B cell (primary cell): Measurements from ENCODE around the gene TGFBR3L. TPM values are rescaled to one million over a fixed set of nuclear protein-coding genes. Genes with fewer than 3 reads are reported as not detected.
A peak's percentile ranks its signal among the peaks of the same experiment; 100 is the strongest.

Source experiments
- ATAC-seq: fragments of 200-7000 bp; cut with Tn5 transposase; one replicate; pipeline ENCODE4 v1.10.0; 2021; ENCODE audit warnings: low read depth, mild to moderate bottlenecking, moderate number of reproducible peaks, moderate library complexity
- CTCF ChIA-PET: fragments of 350-600 bp; sonication (Branson Sonifier 250); formaldehyde crosslinking; loops from one replicate; lab custom pipeline; 2021; ENCODE audit warnings: antibody characterized with exemption, inconsistent platforms; lab: Charles Lee
- POLR2A ChIA-PET: fragments of 350-600 bp; sonication (Branson Sonifier 250); formaldehyde crosslinking; loops from one replicate; lab custom pipeline; 2021; ENCODE audit warnings: antibody characterized with exemption; lab: Charles Lee
- DNase-seq: peaks from one replicate; pipeline ENCODE4 v3.0.0; 2013
- H2AFZ ChIP-seq: 2 replicates; pipeline ENCODE4 v1.6.1; 2012; ENCODE audit warnings: mild to moderate bottlenecking, low read depth, low read length; ENCODE audit not compliant: insufficient read depth, poor library complexity, severe bottlenecking
- H3K27ac ChIP-seq, 2 donors: 1 replicate in 1 of 2; 2 replicates in 1 of 2; pipeline ENCODE4 v1.5.1; 2012 to 2013; ENCODE audit warnings: low read length in 2 of 2, mild to moderate bottlenecking in 2 of 2, moderate library complexity in 1 of 2
- H3K27me3 ChIP-seq, 4 experiments: fragments of 200-600 bp in 1 of 4; sonication (generic) in 1 of 4; replicated peaks in 1 of 4; 1 replicate in 2 of 4; 2 replicates in 2 of 4; pipeline versions ENCODE4 v1.6.1 to v1.7.0; 2013 to 2016; ENCODE audit warnings: low read length in 3 of 4, mild to moderate bottlenecking in 2 of 4, mixed read lengths in 1 of 4, moderate library complexity in 1 of 4; ENCODE audit not compliant: insufficient read depth in 4 of 4, control insufficient read depth in 3 of 4; ENCODE audit errors: control extremely low read depth in 1 of 4
- H3K36me3 ChIP-seq, 2 experiments: replicated peaks in 1 of 2; 1 replicate in 1 of 2; 2 replicates in 1 of 2; pipeline versions ENCODE4 v1.6.1 to v1.7.1; 2013; ENCODE audit warnings: low read length in 1 of 2; ENCODE audit not compliant: insufficient read depth in 2 of 2, control insufficient read depth in 1 of 2; ENCODE audit errors: control extremely low read depth in 1 of 2, extremely low read depth in 1 of 2
- H3K4me1 ChIP-seq, 2 donors: fragments of 200-600 bp in 1 of 2; sonication (generic) in 1 of 2; 1 replicate in 1 of 2; 2 replicates in 1 of 2; pipeline versions ENCODE4 v1.5.1 to v1.6.1; 2013 to 2017; ENCODE audit warnings: low read length in 2 of 2; ENCODE audit not compliant: control insufficient read depth in 2 of 2, insufficient read depth in 2 of 2
- H3K4me2 ChIP-seq: replicated peaks from 2 replicates; pipeline ENCODE3; 2012; ENCODE audit warnings: mild to moderate bottlenecking, low read depth, low read length; ENCODE audit not compliant: poor library complexity, severe bottlenecking
- H3K4me3 ChIP-seq, 5 experiments: fragments of 200-600 bp in 1 of 5; sonication (generic) in 1 of 5; 1 replicate in 3 of 5; 2 replicates in 2 of 5; pipeline versions ENCODE4 v1.5.1 to v1.7.0; 2011 to 2016; ENCODE audit warnings: low read length in 4 of 5, mild to moderate bottlenecking in 4 of 5, low read depth in 2 of 5, control low read depth in 1 of 5, moderate library complexity in 1 of 5; ENCODE audit not compliant: insufficient read depth in 1 of 5; ENCODE audit errors: control extremely low read depth in 1 of 5, extremely low read depth in 1 of 5
- H3K79me2 ChIP-seq: fragments of 200-600 bp; sonication (generic); one replicate; pipeline ENCODE4 v1.6.0; 2016; ENCODE audit warnings: low read length; ENCODE audit not compliant: control insufficient read depth, insufficient read depth
- H3K9ac ChIP-seq: fragments of 200-600 bp; sonication (generic); 2 replicates; pipeline ENCODE4 v1.6.1; 2017; ENCODE audit warnings: mild to moderate bottlenecking, low read length, moderate library complexity
- H3K9me3 ChIP-seq, 3 donors: one replicate each; pipeline versions ENCODE4 v1.6.1 to v1.7.1; 2013; ENCODE audit warnings: low read length in 2 of 3; ENCODE audit not compliant: control insufficient read depth in 2 of 3, insufficient read depth in 1 of 3; ENCODE audit errors: control extremely low read depth in 1 of 3
- H4K20me1 ChIP-seq: 2 replicates; pipeline ENCODE4 v1.6.0; 2012; ENCODE audit warnings: mild to moderate bottlenecking, low read length; ENCODE audit not compliant: insufficient read depth, control insufficient read depth, poor library complexity, severe bottlenecking
- H3K27ac Mint-ChIP-seq: one replicate; pipeline ENCODE4 v1.8.0; 2021; ENCODE audit warnings: mixed read lengths
- H3K27me3 Mint-ChIP-seq: one replicate; pipeline ENCODE4 v1.8.0; 2021; ENCODE audit warnings: mixed read lengths
- H3K4me1 Mint-ChIP-seq: one replicate; pipeline ENCODE4 v1.8.0; 2021; ENCODE audit warnings: mixed read lengths
- H3K4me3 Mint-ChIP-seq: one replicate; pipeline ENCODE4 v1.8.0; 2021; ENCODE audit warnings: mixed read lengths
- H3K9me3 Mint-ChIP-seq: one replicate; pipeline ENCODE4 v1.8.0; 2022; ENCODE audit warnings: mixed read lengths; ENCODE audit not compliant: insufficient read depth
- EZH2 ChIP-seq: IDR thresholded peaks from 2 replicates; pipeline ENCODE4 v1.6.1; 2012; ENCODE audit warnings: borderline replicate concordance, low read depth, mild to moderate bottlenecking, moderate library complexity, low read length; ENCODE audit not compliant: insufficient read depth, poor library complexity, severe bottlenecking
- WGBS: methylation state at CpG from one replicate; pipeline ENCODE4 v1.1.5; 2013; ENCODE audit warnings: missing lambda C conversion rate; ENCODE audit not compliant: insufficient coverage; 5-methylcytosine and 5-hydroxymethylcytosine counted together
- intact Hi-C: fragments of 100-400 bp; cut with micrococcal nuclease; formaldehyde crosslinking; loops from one replicate; pipeline ENCODE4 v1.10.0; 2022
- polyA plus RNA-seq: library from polyadenylated mRNA; depleted of rRNA; stranded (reverse); fragments of >200 nt; gene quantifications from 2 replicates; pipeline ENCODE4 v1.2.3, GENCODE V29; 2012
- total RNA-seq, 2 donors: library from RNA; stranded (reverse); fragments of 120-200 nt in 1 of 2; gene quantifications; 1 replicate in 1 of 2; 2 replicates in 1 of 2; pipeline versions ENCODE4 v1.2.3 to v1.2.4, GENCODE V29; 2013 to 2022
- TF ChIP-seq, protein P1 (sequence below): fragments of 200-600 bp; IDR thresholded peaks from one replicate; pipeline ENCODE4 v1.8.0; 2022; ENCODE audit warnings: antibody characterized with exemption, mild to moderate bottlenecking

Gene TGFBR3L
- total and polyA plus RNA-seq, 2 donors (not counting 1 experiment from before 2014, with no cell fraction given) = 0.21 to 0.22 TPM

DNA sequence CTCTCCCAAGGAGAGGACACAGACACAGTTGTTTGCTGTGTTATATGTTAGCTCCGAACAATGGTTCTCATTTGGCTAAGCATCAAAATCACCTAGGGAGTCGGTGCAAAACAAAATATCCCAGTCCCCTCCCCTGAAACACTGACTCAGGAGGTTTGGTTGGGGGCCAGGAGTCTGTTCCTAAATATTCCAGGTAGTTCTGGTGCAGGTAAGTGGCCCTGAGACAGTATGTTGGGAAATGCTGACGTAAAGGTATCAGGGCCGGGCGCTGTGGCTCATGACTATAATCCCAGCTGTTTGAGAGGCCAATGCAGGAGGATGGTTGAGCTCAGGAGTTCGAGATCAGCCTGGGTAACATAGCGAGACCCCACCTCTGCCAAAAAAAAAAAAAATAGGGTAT, 13.3 kb upstream of the TGFBR3L start:
- Histone ChIP-seq H3K4me3 (no peak overlapping the region), H4K20me1 (peaks cover 23% of the 10 kb centered on the region), H3K4me2 (no peak overlapping the region), H3K36me3 (peaks cover 0 to 9% of the 10 kb centered on the region in 2 experiments), H3K27ac (no peak overlapping the region), H3K27me3 (no peaks in the 10 kb centered on the region), H3K4me1 (peaks cover 20 to 21% of the 10 kb centered on the region in 2 donors), H2AFZ (no peak overlapping the region), H3K79me2 (peaks cover 31% of the 10 kb centered on the region), H3K9me3 (peaks cover 0 to 7% (median 0%) of the 10 kb centered on the region in 3 donors), H3K9ac (no peak overlapping the region)
- Mint-ChIP-seq H3K27me3 (peaks cover 3% of the 10 kb centered on the region), H3K4me3 (peak overlapping the region; percentile 49), H3K27ac (no peak overlapping the region), H3K9me3 (no peaks in the 10 kb centered on the region), H3K4me1 (peaks cover 29% of the 10 kb centered on the region)
- ATAC-seq = no peak
- POLR2A ChIA-PET = interaction anchor here (0.7 kb wide), 1 partner anchor 549 kb away, joined by 4 read pairs; no protein-coding TSS in a partner anchor
- CTCF ChIA-PET = interaction anchor here (1.0 to 1.8 kb wide), 2 partner anchors 32 to 102 kb away, joined by 4 read pairs; no protein-coding TSS in a partner anchor
- TF ChIP-seq, protein P1, sequence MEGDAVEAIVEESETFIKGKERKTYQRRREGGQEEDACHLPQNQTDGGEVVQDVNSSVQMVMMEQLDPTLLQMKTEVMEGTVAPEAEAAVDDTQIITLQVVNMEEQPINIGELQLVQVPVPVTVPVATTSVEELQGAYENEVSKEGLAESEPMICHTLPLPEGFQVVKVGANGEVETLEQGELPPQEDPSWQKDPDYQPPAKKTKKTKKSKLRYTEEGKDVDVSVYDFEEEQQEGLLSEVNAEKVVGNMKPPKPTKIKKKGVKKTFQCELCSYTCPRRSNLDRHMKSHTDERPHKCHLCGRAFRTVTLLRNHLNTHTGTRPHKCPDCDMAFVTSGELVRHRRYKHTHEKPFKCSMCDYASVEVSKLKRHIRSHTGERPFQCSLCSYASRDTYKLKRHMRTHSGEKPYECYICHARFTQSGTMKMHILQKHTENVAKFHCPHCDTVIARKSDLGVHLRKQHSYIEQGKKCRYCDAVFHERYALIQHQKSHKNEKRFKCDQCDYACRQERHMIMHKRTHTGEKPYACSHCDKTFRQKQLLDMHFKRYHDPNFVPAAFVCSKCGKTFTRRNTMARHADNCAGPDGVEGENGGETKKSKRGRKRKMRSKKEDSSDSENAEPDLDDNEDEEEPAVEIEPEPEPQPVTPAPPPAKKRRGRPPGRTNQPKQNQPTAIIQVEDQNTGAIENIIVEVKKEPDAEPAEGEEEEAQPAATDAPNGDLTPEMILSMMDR = no peak
- TF ChIP-seq EZH2 = no peak
- WGBS = no CpG with 5 or more reads among the region's 7 CpGs
- intact Hi-C loops = no loop called here
- no peak for DNase-seq

DNA sequence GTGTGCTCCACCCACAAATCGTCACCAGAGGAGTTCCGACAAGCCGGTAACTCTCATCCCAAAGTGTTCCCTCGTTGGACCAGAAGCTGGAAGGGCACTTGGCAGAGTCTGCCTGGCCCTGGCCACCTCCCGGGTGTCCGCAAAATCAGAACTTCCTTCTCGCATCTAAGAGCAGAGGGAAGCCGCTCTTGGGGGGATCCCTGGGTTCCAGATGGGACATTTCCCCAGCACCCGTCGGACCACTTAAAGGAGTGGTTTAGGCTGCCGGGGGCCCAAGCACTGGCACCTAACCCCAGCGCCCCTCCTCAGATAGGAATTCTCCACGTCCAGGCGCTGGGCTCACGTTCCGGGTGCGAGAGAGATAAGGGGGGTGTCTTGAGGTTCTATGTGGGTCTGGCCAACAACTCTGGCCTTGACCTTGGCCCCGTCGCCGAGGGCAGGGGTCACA, 11.8 kb upstream of the TGFBR3L start:
- Histone ChIP-seq H3K9ac (peak overlapping the region; percentile 86), H3K36me3 (peaks cover 0 to 10% of the 10 kb centered on the region in 2 experiments), H3K4me3 (peak overlapping the region; percentile 53 to 78 (median 73)), H3K4me1 (peaks cover 20 to 21% of the 10 kb centered on the region in 2 donors), H4K20me1 (peaks cover 37% of the 10 kb centered on the region), H2AFZ (peak overlapping the region; percentile 89), H3K27ac (peak overlapping the region; percentile 67 to 82), H3K79me2 (peaks cover 43% of the 10 kb centered on the region), H3K9me3 (peaks cover 0 to 7% (median 0%) of the 10 kb centered on the region in 3 donors), H3K4me2 (peak overlapping the region; percentile 89), H3K27me3 (no peaks in the 10 kb centered on the region)
- Mint-ChIP-seq H3K4me3 (peak overlapping the region; percentile 95), H3K9me3 (no peaks in the 10 kb centered on the region), H3K27me3 (no peaks in the 10 kb centered on the region), H3K4me1 (peaks cover 29% of the 10 kb centered on the region), H3K27ac (peak overlapping the region; percentile 99)
- TF ChIP-seq, protein P1 = no peak
- TF ChIP-seq EZH2 = no peak
- WGBS = 23% methylated on average over 17 of the region's 20 CpGs
- ChIA-PET CTCF (interaction anchor here (1.0 to 1.6 kb wide), 6 partner anchors 15 to 41 kb away, joined by 3 to 12 read pairs (median 5); partner anchors contain the start of gene SNAPC2), POLR2A (interaction anchor here (0.6 to 1.3 kb wide), 5 partner anchors 13 to 95 kb away, joined by 3 to 15 read pairs (median 5); partner anchors contain the start of gene SNAPC2)
- ATAC-seq = no peak
- no peak for DNase-seq
- intact Hi-C loops = loop anchor here (1.0 kb wide), 4 partner anchors 17 to 74 kb away; partner anchors contain the start of genes SNAPC2 and TIMM44
